HG03060 (cell line): Measurements from ENCODE around the gene CPLX1.
"Not testable (repeated sequence)": the region's sequence is repeated elsewhere in the genome, so short reads cannot be mapped to it uniquely, and the experiment has no call there.

ENCODE experiments used
- ATAC-seq: cut with Tn5 transposase; IDR thresholded peaks from one replicate; pipeline ENCODE4 v1.9.1; 2021; ENCODE audit warnings: low read depth, moderate number of reproducible peaks; ENCODE audit not compliant: unreplicated experiment

Gene CPLX1

DNA sequence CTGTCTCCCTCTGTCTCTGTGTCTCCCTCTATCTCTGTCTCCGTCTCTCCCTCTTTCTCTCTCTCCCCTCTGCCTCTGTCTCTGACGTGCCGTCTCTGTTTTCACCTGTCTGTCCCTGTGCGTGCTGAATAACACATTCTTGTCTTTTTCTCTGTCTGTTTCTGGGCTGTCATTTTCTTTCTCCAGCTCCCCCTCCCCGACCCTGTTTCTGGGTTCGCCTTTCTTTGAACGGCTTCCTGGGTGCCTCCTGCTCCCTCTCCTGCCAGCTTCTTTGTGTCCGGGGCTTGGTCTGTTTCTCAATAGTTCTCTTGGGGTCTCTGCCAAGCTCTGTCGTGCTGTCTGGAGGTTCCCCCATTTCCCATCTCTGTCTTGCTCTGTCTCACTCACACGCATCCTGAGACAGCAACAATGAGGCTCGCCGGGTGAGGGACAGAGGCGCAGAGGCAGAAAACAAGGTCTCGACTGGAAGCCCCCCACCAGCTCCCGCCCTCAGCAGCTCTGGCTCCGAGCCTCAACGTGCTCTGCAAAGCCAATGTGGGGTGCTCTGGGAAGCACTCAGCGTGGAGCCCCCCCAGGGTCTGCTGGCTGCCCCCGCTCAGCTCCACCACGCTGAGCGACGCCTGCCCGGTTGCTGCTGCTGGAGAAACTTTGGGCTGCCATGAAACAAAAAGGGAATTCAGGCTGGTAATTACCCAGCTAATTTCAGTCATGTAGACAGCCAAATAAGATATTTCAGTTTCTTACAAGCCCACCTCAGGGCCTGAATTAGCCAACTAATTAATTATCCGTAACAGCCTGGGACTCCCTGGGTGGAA is 3.4 kb downstream of the CPLX1 start:
- no peak for ATAC-seq

DNA sequence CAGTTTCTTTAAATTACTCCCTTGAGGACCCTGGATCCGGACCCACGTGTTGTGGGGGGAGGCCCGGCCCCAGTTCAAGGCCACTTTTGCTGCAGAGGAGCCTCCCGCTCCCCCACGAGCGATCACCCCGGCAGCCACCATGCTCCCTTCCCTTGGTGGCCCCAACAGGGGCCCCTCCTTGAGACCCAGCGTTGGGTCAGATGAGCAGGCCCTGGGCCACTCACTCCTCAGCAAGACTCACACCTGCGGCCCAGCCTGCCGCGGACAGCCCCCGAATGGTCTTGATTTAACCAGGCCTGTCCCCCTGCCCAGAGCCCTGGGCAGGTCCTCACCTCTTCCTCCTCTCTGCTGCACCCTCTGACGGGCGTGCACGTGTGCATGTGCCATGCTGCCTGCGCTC is 4.3 kb downstream of the CPLX1 start:
- ATAC-seq = no peak

DNA sequence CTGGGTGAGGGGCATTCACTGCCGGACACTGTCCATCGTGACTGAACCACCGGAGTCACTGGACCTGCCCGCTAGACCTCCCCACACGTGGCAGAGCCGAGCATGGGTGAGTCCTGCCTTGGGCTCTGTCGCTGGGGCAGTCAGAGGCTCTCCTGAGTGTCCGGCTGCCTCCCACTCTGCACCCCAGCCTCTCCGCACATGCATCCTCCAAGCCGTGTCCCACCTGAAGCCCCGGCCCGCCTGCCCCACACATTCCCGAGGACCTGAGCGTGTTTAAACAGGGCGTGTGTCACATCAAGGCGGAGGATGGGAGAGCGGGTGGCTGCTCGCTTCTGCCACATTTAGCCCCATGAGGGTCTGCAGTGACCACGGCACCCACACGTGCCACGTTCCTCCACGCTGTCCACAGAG is 4.7 kb downstream of the CPLX1 start:
- no peak for ATAC-seq

DNA sequence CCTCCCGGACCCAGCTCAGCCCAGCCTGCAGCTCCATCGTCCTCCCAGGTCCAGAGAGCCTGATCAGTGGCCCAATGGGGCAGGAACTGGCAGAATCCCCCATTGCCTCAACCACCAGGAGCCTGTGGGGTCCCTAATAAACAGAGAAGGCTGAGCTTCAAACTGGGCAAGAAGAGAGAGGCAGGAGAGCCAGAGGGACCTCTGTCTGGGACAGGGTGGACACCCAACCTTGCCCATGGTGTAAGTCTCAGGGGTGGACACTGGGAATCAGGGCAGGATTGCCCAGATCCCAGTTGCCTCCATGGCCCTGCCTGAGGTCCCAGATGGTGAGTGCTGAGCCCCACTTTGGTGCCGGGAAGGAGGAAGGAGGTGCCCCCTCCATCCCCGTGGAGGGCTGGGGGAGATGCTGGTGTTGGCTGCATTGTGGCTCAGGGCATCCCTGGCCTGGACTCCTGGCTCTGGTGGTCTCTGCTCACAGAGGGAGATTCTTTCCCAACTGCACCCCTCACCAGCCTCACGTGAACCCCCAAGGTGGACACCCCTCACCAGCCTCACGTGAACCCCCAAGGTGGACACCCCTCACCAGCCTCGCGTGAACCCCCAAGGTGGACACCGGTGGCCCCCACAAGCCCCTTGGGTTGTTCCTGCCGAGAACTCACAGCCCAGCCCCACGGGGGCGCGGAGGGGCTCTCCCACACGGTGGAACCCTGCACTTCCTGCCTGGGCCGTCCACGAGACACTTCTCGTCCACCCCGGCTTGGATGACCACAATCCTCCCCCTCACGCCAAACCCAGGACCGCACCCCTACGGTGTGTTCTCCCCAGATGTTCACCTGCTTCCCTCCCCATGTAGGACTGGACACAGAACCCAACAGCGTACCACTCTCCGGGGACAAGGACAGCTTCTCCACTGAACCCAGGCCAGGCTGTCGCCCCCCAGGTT is 5.4 kb downstream of the CPLX1 start:
- no peak for ATAC-seq

DNA sequence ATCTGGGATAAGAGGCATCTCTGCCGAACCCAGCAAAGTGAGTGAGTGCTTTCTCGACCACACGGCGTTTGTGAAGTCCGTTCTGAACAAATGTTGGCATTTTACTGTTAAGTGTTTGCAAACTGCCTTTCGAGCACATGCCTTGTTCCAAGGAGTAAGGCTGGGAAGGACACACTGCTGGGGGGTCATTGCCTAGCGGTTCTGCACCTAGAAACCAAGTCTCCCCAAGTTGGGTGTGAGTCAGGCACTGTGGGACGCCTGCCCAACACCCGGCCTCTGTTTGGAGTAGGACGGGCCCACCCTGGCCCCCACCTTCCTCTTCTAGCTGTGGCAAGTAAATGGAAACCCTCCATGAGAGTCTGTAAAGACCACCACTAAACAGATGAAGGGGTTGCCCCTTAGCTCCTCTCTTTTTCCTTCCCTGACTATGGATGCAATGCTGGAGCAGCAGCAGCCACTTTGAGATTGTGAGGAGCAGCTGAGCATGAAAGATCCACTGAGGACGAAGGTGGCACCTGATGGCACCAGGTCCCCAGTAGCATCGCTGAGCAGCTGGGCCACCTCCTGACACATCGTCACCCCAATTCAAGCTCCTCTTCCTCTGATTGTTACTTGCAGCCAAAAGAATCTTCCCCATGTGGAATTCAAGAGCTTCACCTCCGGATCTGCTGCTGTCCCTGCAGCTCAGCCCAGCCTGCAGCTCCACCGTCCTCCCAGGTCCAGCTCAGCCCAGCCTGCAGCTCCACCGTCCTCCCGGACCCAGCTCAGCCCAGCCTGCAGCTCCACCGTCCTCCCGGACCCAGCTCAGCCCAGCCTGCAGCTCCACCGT is 6.3 kb downstream of the CPLX1 start:
- ATAC-seq = no peak

DNA sequence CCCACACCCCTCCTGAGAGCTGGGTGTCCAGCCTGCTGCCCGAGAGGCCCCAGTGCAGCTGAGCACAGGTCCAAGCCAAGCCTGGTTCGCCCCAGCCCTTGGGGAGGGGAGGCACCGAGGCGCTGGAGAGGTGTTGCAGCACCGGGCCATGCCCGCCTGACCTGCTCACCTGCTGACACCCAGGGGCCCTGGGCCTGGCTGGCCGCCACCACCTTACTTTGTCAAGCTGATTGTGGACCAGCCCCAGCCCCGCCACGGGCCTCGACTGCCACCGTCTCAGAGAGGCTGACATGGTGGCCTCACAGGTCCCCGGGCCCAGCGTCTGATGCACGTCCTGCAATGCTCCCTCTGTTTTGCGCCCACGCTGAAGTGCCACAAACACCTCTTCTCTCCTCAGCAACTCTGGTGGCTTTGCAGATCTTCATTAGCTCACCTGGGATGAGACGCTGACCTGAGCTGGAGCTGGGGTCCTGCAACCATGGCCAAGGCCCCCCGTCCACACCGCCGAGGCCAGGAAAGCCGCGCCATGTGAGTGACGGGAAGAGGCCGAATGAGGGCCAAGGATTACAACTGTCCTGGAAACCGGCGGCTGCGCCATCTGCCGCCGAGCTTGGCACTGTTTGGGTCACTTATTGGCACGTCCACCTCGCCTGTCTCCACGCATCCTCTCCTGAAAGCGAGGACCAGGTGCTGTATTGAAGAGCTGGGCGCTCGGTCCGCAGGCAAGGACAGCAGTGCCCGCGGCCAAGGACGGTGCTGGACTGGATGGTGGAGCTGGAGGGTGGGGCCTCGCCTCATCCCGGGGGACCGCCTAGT is 7.6 kb downstream of the CPLX1 start:
- no peak for ATAC-seq

DNA sequence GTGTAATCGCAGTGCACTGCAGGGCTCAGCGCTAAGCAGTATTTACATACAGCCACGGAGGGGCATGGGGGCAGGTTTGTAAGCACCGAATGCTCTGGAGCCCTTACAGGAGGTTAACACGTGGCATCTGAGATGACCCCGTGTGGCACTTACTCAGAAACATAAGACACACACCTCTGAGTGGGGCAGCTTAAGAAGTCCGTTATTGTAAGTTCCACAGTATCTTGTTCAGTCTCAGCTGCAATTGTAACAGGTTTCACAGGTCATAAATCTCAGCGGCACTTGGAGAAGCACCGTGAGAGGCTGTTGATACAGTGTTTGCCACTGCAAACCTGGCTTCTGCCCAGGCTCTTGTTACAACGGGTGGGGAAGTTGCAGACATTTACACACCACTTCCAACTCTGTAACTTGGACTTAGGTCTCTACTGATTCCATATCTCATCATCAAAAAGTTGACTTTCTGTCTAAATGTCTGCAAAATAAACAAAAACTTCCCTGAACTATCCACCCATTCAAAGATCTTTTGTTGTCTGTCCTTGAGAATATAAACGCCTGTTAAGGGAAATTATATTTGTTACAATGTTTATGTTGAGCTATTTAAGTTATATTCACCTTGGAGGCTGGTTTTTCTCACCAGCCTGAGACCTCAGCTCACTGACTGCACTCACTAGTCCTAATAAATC is 10.3 kb downstream of the CPLX1 start:
- no peak for ATAC-seq

DNA sequence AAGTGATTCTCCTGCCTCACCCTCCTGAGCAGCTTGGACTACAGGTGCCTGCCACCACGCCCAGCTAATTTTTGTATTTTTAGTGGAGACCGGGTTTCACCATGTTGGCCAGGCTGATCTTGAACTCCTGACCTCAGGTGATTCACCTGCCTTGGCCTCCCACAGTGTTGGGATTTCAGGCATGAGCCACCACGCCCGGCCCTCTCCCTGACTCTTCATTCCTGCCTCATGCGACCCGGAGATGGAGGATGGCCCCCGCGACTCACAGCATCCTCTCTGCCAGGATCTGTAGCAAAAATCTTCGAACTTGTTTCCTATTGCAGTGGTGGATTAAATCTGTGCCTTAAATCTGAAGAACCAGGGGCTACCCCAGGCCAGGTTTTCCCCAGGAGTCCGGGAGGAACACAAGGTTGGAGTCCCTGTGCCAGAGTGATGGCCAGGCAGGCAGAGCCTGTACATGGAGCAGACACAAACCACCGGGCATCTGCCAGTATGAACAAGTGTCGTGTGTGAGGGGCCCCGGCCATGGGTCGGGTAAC is 11.5 kb downstream of the CPLX1 start:
- no peak for ATAC-seq

DNA sequence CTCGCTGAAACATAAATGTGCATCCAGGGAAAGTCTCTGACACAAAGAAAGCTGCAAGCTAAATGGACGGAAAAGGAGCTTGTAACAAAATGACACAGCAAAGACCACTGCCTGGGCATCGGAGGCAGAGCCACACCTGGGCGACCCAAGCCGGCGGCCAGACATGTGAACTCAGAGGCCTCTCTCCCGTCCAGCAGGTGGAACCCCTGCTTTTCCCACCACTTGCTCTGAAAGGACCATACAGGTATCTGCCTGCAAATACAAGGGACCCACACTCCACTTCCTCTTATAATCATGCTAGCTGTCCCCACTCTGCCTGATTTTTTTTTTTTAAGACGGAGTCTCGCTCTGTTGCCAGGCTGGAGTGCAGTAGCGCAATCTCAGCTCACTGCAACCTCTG is 12.0 kb downstream of the CPLX1 start:
- ATAC-seq = no peak

DNA sequence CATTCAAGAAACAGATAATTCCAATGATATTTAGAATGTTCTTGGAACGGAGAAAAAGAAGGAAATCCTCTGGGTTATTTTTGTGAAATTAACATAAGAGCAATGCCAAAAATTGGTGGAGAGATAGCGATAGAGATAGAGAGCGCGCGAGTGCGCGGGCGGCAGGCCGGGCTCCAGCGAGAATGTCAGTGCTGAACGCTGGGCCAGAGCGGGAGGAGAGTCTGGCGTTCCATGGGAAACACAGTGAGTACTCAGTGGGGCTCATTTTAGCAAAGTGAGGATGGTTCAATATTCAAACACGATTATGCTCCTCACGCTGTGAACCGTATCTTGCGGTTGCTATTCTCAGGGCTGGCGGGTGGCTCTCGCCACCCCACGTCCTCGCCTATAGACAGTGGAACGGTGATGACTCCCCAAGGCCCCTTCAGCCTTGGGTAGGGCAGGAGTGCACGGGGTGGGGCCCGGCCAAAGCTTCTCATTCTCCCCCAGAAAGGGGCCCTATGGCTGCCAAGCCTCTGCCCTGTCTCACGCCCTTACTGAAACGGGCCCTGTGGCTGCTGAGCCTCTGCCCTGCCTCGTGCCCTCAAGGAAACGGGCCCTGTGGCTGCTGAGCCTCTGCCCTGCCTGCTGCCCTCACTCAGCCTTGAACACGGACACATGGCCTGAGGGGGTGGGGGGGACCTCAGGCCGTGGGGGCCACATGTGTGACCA is 16.9 kb downstream of the CPLX1 start:
- ATAC-seq = no peak

DNA sequence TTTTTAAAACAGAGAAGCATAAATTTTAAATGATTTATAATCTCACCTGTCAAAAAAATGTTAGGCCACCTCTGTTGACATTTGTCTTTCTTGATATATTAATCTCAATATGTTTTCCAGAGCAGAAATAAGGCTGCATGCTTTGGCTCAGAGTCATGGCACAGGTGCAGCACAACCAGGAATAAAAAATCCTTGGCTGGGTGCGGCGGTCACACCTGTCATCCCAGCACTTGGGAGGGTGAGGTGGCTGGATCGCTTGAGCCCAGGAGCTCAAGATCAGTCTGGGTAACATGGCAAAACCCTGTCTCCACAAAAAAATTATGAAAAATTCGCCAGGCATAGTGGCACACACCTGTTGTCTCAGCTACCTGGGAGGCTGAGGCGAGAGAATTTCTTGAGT is 18.1 kb downstream of the CPLX1 start:
- no peak for ATAC-seq

DNA sequence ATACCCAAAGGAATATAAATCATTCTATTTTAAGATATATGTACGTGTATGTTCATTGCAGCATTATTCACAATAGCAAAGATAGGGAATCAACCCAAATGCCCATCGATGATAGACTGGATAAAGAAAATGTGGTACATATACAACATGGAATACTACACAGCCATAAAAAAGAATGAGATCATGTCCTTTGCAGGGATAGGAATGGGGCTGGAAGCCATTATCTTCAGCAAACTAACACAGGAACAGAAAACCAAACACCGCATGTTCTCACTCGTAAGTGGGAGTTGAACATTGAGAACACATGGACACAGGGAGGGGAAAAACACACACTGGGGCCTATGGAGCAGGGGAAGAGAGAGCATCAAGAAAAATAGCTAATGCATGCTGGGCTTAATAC is 18.9 kb downstream of the CPLX1 start:
- ATAC-seq = not testable (repeated sequence)

DNA sequence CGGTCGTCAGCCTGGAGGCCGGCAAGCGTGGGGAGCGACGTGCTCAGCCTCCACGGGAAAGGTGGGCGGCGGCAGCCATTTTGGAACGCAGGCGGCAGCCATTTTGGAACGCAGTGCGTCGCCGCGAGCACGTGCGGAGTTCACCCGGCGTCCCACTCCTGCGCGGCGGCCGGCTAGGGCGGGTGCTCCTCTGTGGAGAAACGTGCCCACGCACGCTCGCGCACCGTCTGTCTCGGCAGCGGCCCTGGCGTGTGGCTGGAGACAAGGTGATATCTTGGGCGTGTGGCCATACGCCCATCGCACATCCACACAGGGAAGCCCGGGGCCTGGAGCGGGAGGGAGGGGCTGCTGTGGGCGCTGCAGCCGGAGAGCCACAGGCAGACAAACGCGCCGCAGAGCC is 21.1 kb downstream of the CPLX1 start:
- ATAC-seq = no peak

DNA sequence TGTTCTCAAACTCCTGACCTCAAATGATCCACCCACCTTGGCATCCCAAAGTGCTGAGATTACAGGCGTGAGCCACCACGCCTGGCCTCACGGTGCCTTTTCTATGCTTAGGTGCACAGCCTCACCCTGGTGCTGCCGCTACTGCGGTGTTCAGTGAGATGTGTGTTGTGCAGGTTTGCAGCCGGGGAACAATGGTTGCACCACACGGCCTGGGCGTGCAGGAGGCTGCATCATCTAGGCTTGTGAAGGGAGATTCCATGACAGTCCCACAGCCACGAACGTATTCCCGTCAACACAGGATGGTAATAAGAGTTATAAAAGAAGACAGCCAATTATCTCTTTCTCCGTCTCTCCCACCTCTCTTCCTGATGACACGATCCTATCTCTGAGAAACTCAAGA is 22.0 kb downstream of the CPLX1 start:
- ATAC-seq = no peak

DNA sequence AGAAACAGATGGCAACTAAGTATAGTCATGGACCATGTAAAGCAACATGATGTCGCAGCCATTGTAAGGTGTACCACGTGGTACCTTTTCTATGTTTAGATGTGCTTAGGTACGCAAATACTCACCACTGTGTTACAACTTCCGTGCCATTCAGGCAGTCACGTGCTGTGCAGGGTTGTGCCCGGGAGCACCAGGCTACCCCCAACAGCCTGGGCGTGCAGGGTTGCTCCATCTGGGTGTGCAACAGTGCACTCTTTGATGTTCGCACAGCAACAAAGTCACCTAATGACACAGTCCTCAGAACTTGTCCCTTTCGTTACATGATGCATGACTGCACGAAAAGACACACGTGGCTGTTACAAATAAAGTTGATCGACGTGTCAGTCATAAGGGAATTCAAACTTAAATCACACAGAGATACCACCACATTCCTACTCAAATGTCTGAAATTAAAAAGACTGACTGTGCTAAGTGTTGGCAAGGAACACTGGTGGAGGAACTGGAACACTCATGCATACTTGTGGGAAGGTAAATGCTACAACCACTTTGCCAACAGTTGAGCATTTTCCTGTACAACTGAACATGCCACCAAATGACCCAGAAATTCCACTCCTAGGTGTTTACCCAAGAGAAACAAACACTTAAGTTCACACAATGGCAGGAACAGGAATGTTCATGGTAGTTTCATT is 24.3 kb downstream of the CPLX1 start:
- no peak for ATAC-seq

DNA sequence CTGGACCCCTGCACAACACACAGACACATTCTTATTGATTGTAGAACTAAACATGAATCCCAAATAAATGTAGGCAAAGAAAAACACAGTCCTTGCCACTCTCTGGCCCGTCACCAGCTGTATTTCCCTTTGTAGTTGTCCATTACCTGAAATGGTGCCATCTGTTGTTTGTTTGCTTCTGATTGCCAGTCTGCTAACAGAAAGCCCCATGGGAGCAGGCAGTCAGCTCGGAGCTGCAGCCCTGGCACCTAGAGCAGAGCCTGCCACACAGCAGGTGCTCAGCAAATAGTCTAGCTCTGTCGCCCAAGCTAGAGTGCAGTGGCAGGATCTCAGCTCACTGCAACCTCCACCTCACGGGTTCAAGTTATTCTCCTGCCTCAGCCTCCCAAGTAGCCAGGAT is 28.9 kb downstream of the CPLX1 start:
- ATAC-seq = no peak

DNA sequence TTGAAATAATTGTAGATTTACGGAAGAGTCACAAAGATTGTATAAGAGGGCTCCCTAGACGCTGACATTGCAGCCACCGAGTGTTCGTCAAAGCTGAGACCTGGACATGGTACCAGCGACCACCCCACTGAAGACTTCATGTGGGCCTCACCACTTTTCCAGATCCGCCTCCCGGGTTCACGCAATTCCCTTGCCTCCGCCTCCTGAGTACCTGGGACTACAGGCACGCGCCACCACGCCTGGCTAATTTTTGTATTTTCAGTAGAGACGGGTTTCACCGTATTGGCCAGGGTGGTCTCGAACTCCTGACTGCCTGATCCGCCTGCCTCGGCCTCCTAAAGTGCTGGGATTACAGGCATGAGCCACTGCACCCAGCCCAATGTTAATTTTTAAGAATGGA is 29.7 kb downstream of the CPLX1 start:
- ATAC-seq = no peak

DNA sequence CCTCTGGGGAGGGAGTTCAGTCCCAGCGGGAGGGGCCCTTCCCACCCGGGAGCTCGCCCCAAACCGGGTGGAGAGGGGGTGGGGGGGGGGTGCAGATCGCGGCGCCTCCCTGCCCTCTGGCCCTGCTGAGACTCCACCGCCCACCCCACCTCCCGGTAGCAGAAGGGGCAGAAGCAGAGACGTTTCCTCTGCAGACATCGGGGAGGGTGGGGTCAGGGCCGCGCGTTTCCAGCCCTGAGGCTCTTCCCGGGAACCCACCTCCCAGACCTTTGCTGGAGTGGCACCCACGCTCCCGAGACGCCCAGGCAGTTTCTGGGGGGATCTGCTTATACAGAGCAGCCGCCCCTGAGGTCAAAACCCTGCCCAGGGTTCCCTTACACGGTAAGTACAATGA is 30.2 kb downstream of the CPLX1 start:
- no peak for ATAC-seq
